B cell (primary cell): Measurements from ENCODE around the gene MAP3K4.

Experiments used
- EZH2 ChIP-seq: IDR thresholded peaks from 2 replicates; pipeline ENCODE4 v1.6.1; 2012; ENCODE audit warnings: borderline replicate concordance, low read depth, mild to moderate bottlenecking, moderate library complexity, low read length; ENCODE audit not compliant: insufficient read depth, poor library complexity, severe bottlenecking
- TF ChIP-seq, protein P1 (sequence below): fragments of 200-600 bp; IDR thresholded peaks from one replicate; pipeline ENCODE4 v1.8.0; 2022; ENCODE audit warnings: antibody characterized with exemption, mild to moderate bottlenecking

DNA sequence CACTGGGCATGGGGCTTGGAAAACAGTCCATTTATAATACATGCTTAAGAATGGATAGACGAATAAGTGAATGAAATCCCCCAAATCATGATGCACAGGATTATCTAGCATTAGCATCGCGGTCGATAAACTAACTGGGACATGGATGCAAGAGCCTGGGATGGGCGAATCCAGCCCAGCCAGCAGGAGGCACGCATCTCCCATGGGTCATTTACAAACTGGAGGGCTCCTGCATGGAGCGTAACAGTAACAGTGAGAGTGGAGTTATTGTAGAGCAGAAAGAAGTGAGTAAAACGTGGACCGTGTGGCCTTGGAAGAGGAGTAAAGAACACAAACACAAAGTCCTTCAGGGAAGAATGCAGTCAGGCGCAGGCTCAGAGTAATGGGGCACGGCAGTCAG, 145.8 kb downstream of the MAP3K4 start:
- TF ChIP-seq, protein P1, sequence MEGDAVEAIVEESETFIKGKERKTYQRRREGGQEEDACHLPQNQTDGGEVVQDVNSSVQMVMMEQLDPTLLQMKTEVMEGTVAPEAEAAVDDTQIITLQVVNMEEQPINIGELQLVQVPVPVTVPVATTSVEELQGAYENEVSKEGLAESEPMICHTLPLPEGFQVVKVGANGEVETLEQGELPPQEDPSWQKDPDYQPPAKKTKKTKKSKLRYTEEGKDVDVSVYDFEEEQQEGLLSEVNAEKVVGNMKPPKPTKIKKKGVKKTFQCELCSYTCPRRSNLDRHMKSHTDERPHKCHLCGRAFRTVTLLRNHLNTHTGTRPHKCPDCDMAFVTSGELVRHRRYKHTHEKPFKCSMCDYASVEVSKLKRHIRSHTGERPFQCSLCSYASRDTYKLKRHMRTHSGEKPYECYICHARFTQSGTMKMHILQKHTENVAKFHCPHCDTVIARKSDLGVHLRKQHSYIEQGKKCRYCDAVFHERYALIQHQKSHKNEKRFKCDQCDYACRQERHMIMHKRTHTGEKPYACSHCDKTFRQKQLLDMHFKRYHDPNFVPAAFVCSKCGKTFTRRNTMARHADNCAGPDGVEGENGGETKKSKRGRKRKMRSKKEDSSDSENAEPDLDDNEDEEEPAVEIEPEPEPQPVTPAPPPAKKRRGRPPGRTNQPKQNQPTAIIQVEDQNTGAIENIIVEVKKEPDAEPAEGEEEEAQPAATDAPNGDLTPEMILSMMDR, result no peak
- TF ChIP-seq EZH2, result no peak
